Measurements from ENCODE around the gene CNOT8. TPM values are rescaled to one million over a fixed set of nuclear protein-coding genes. Genes with fewer than 3 reads are reported as not detected.
A peak's percentile ranks its signal among the peaks of the same experiment; 100 is the strongest.

CNOT8 gene
- polyA plus RNA-seq, 1 of the 3 experiments (the other 2 are of a cell fraction) = 45.3 TPM

GRCh38 chr5:154849264-154849785 is 9.1 kb upstream of the CNOT8 start:
- Histone ChIP-seq H4K20me1 (ENCODE audit: insufficient read depth) (no peaks in the 10 kb centered on the region), H3K4me3 (ENCODE audit: low read depth in 2 of 2, low read length in 1 of 2) (peak overlapping the region; percentile 50 to 59; a peak in 2 of 4 replicates), H3F3A (replicated peaks; ENCODE audit: insufficient read depth) (peaks cover 11% of the 10 kb centered on the region), H3K4me1 (ENCODE audit: control insufficient read depth in 1 of 2, insufficient read depth in 2 of 2, low read depth in 1 of 2, low read length in 1 of 2) (peaks cover 9 to 17% of the 10 kb centered on the region in 2 experiments; a peak in 3 of 4 replicates), H3K27me3 (ENCODE audit: insufficient read depth) (no peaks in the 10 kb centered on the region), H3K9me2 (no peaks in the 10 kb centered on the region), H3K4me2 (peak overlapping the region; percentile 73; the same call in 1 of the 2 replicates), H3K27ac (ENCODE audit: low read depth in 2 of 2, low read length in 1 of 2) (no peak overlapping the region; a peak in 1 of 4 replicates), H2AFZ (ENCODE audit: low read depth) (no peak overlapping the region), H3K9ac (no peak overlapping the region), H3K79me2 (ENCODE audit: insufficient read depth) (no peaks in the 10 kb centered on the region), H3K9me3 (no peaks in the 10 kb centered on the region), H3K36me3 (replicated peaks in 1 of 2; ENCODE audit: control insufficient read depth in 1 of 2, insufficient read depth in 2 of 2, low read length in 1 of 2) (no peaks in the 10 kb centered on the region)
- ChIA-PET CTCF (interaction anchor here (0.7 kb wide), 1 partner anchor 38 kb away, joined by 4 read pairs; no protein-coding TSS in a partner anchor), POLR2A (no interaction called here)
- DNase-seq = no peak
- TF ChIP-seq GABPA (IDR thresholded peaks at IDR 0.05; ENCODE audit: low read depth) = no peak
- no peak for TF ChIP-seq RFX5 (IDR thresholded peaks at IDR 0.05; ENCODE audit: low read length)
- WGBS (ENCODE audit: low lambda C conversion rate) = 95% methylated on average over 6 of the region's 6 CpGs

DNA sequence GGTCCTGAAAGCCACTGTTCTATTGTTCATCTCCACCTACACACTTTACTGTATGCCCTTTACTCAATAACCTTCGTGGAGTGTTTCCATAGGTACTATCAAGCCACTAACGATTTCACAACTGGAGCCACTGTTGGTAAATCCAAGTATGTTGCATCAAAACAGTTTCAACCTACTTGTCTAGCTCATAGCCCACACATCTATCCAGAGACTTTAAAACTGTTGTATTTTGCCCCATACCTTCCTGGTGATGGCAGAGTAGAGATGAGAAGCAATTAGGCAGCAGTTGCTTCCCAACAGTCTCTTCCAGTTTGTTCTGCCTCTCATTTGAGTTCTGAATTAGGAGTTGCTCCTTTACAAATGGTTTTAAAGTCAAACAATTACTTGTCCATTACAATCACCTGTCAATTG is 8.6 kb upstream of the CNOT8 start:
- Histone ChIP-seq H2AFZ (ENCODE audit: low read depth) (peak overlapping the region; percentile 92; the same call in 1 of the 2 replicates), H3K9me3 (no peaks in the 10 kb centered on the region), H3K4me1 (ENCODE audit: control insufficient read depth in 1 of 2, insufficient read depth in 2 of 2, low read depth in 1 of 2, low read length in 1 of 2) (peaks cover 9 to 14% of the 10 kb centered on the region in 2 experiments; a peak in 3 of 4 replicates), H3K9me2 (no peaks in the 10 kb centered on the region), H3K4me3 (ENCODE audit: low read depth in 2 of 2, low read length in 1 of 2) (peak overlapping the region; percentile 50 to 59), H3K27ac (ENCODE audit: low read depth in 2 of 2, low read length in 1 of 2) (peak overlapping the region; percentile 26 to 77; a peak in 3 of 4 replicates), H3K9ac (peak overlapping the region; percentile 48; the same call in 1 of the 2 replicates), H4K20me1 (ENCODE audit: insufficient read depth) (no peaks in the 10 kb centered on the region), H3K79me2 (ENCODE audit: insufficient read depth) (no peaks in the 10 kb centered on the region), H3K4me2 (peak overlapping the region; percentile 73; the same call in 1 of the 2 replicates), H3F3A (replicated peaks; ENCODE audit: insufficient read depth) (peaks cover 11% of the 10 kb centered on the region), H3K27me3 (ENCODE audit: insufficient read depth) (no peaks in the 10 kb centered on the region), H3K36me3 (replicated peaks in 1 of 2; ENCODE audit: control insufficient read depth in 1 of 2, insufficient read depth in 2 of 2, low read length in 1 of 2) (no peaks in the 10 kb centered on the region)
- 78% methylated on average over 2 of the region's 2 CpGs for WGBS (ENCODE audit: low lambda C conversion rate)
- ChIA-PET CTCF (no interaction called here), POLR2A (interaction anchor here (1.5 kb wide), 1 partner anchor 15 kb away, joined by 7 read pairs; no protein-coding TSS in a partner anchor)
- DNase-seq = no peak
- TF ChIP-seq SIN3A (IDR thresholded peaks at IDR 0.05; ENCODE audit: borderline replicate concordance, low read depth, low read length) = no peak
- no peak for TF ChIP-seq ELF1 (IDR thresholded peaks at IDR 0.05)
- TF ChIP-seq, protein P1, sequence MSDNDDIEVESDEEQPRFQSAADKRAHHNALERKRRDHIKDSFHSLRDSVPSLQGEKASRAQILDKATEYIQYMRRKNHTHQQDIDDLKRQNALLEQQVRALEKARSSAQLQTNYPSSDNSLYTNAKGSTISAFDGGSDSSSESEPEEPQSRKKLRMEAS (IDR thresholded peaks at IDR 0.05; ENCODE audit: low read depth) = no peak
- TF ChIP-seq RCOR1 (IDR thresholded peaks at IDR 0.05; ENCODE audit: low read length) = no peak
- no peak for TF ChIP-seq RXRA (IDR thresholded peaks at IDR 0.05; ENCODE audit: borderline replicate concordance, low read depth)
- no peak for TF ChIP-seq MEF2A (IDR thresholded peaks at IDR 0.05; ENCODE audit: borderline replicate concordance, low read depth)
- no peak for TF ChIP-seq MXI1 (IDR thresholded peaks at IDR 0.05; ENCODE audit: low read depth, low read length)
- TF ChIP-seq PBX3 (IDR thresholded peaks at IDR 0.05) = no peak
- TF ChIP-seq SMC3 (IDR thresholded peaks at IDR 0.05; ENCODE audit: low read depth, low read length) = no peak
- no peak for TF ChIP-seq FOXJ3 (CRISPR knock-in tag; IDR thresholded peaks at IDR 0.05)
- TF ChIP-seq TEAD4 (IDR thresholded peaks at IDR 0.05; ENCODE audit: borderline replicate concordance, insufficient read depth) = no peak
- no peak for TF ChIP-seq NFIC (IDR thresholded peaks at IDR 0.05; ENCODE audit: borderline replicate concordance)
- TF ChIP-seq GATA2 (CRISPR knock-in tag; IDR thresholded peaks at IDR 0.05) = no peak
- TF ChIP-seq EZH2phosphoT487 (IDR thresholded peaks at IDR 0.05; ENCODE audit: borderline replicate concordance, low read depth) = no peak
- TF ChIP-seq GABPA (IDR thresholded peaks at IDR 0.05; ENCODE audit: low read depth) = no peak
- TF ChIP-seq NRF1 (IDR thresholded peaks at IDR 0.05; ENCODE audit: low read depth, low read length) = no peak
- TF ChIP-seq RAD21 (IDR thresholded peaks at IDR 0.05; ENCODE audit: low read length) = no peak
- no peak for TF ChIP-seq JUND (IDR thresholded peaks at IDR 0.05)
